ENCODE measurements around the gene DIAPH2.

The DIAPH2 gene

GRCh38 chrX:97556359-97556758, 871.7 kb downstream of the DIAPH2 start:
- Mint-ChIP-seq H3K36me3 (ENCODE audit: low read depth) (peaks cover 3% of the 10 kb centered on the region), H3K27ac (no peak overlapping the region), H3K9me3 (no peaks in the 10 kb centered on the region), H3K4me1 (ENCODE audit: low read depth) (no peaks in the 10 kb centered on the region), H3K4me3 (no peak overlapping the region), H3K27me3 (ENCODE audit: low read depth) (no peaks in the 10 kb centered on the region)
- DNase-seq (ENCODE audit: low spot score), result no peak

DNA sequence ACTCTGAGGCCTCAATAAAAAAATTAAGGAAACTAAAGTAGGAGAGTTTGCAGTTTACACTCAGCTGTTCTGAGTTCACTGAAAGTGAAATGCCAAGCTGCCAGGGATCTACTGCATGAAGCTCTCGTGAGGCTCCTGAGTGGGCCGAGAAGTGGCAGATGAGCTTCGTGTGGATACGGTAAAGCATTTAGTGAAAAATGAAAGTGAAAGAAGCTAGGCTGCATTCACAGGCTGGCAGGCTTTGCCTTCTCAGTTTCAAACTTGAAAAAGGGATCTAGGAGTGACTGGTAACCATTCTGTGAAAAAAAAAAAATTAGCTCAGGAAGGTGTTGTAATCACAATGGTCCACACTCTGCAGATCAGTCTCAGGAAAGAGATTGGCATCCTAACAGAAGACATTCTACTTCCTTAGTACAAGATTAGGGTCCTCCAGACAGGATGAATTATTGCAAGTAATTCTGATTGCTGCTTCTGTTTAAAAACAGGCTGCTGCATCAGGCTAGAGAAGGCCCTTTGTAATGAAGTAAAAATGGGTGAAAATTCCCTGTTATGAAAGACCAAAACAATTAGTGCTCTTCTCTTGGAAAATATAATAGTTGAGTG, 879.0 kb downstream of the DIAPH2 start:
- Mint-ChIP-seq H3K4me1 (ENCODE audit: low read depth) (peaks cover 7% of the 10 kb centered on the region), H3K9me3 (no peaks in the 10 kb centered on the region), H3K36me3 (ENCODE audit: low read depth) (no peaks in the 10 kb centered on the region), H3K27ac (peak overlapping the region; percentile 92), H3K27me3 (ENCODE audit: low read depth) (no peaks in the 10 kb centered on the region), H3K4me3 (peak overlapping the region; percentile 75)
- peak; percentile 21 for DNase-seq (ENCODE audit: low spot score)

GRCh38 chrX:97564496-97564895, 879.9 kb downstream of the DIAPH2 start:
- H3K4me3 Mint-ChIP-seq, result no peak overlapping the region

DNA sequence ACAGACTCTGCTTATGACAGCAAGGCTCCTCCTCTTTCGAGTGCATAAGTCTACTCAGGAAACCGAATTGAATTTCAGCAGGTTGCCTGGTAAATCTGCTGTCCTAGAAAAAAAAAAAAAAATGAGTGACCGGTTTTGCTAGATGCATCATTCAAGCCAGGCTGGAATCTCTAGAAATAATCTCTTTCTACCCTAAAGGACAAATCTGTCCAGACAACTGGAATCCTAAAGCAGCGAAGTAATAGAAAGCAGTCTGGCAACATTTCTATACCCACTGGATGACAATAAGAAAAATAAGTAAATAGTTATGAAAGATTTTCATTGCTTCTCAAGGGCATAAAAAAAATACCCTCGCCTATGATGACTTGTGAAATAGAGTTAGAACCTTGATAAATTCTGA, 902.5 kb downstream of the DIAPH2 start:
- Mint-ChIP-seq H3K27ac (no peak overlapping the region), H3K4me3 (no peak overlapping the region), H3K36me3 (ENCODE audit: low read depth) (no peaks in the 10 kb centered on the region), H3K4me1 (ENCODE audit: low read depth) (no peaks in the 10 kb centered on the region), H3K9me3 (no peaks in the 10 kb centered on the region), H3K27me3 (ENCODE audit: low read depth) (no peaks in the 10 kb centered on the region)
- no peak for DNase-seq (ENCODE audit: low spot score)

More at GRCh38 chrX:97564496-97564895, 879.9 kb downstream of the DIAPH2 start:
- no peak for DNase-seq (ENCODE audit: low spot score)
- H3K27ac Mint-ChIP-seq, result no peak overlapping the region
- no peaks in the 10 kb centered on the region for H3K9me3 Mint-ChIP-seq
- H3K36me3 Mint-ChIP-seq (ENCODE audit: low read depth), result no peaks in the 10 kb centered on the region
- H3K27me3 Mint-ChIP-seq (ENCODE audit: low read depth), result no peaks in the 10 kb centered on the region
- peaks cover 8% of the 10 kb centered on the region for H3K4me1 Mint-ChIP-seq (ENCODE audit: low read depth)

- Mint-ChIP-seq H3K36me3 (ENCODE audit: low read depth) (peaks cover 9% of the 10 kb centered on the region), H3K9me3 (no peaks in the 10 kb centered on the region), H3K4me3 (no peak overlapping the region), H3K27me3 (ENCODE audit: low read depth) (no peaks in the 10 kb centered on the region), H3K27ac (no peak overlapping the region), H3K4me1 (ENCODE audit: low read depth) (peaks cover 18% of the 10 kb centered on the region)
- DNase-seq (ENCODE audit: low spot score), result no peak
These were observed 910.1 kb downstream of the DIAPH2 start for GRCh38 chrX:97594646-97595224.

GRCh38 chrX:97597954-97598353, 913.3 kb downstream of the DIAPH2 start:
- DNase-seq (ENCODE audit: low spot score), result peak; percentile 46
- no peaks in the 10 kb centered on the region for H3K27me3 Mint-ChIP-seq (ENCODE audit: low read depth)
- H3K27ac Mint-ChIP-seq, result peak overlapping the region; percentile 86
- peaks cover 18% of the 10 kb centered on the region for H3K4me1 Mint-ChIP-seq (ENCODE audit: low read depth)
- peaks cover 9% of the 10 kb centered on the region for H3K36me3 Mint-ChIP-seq (ENCODE audit: low read depth)
- H3K4me3 Mint-ChIP-seq, result peak overlapping the region; percentile 36
- no peaks in the 10 kb centered on the region for H3K9me3 Mint-ChIP-seq

DNA sequence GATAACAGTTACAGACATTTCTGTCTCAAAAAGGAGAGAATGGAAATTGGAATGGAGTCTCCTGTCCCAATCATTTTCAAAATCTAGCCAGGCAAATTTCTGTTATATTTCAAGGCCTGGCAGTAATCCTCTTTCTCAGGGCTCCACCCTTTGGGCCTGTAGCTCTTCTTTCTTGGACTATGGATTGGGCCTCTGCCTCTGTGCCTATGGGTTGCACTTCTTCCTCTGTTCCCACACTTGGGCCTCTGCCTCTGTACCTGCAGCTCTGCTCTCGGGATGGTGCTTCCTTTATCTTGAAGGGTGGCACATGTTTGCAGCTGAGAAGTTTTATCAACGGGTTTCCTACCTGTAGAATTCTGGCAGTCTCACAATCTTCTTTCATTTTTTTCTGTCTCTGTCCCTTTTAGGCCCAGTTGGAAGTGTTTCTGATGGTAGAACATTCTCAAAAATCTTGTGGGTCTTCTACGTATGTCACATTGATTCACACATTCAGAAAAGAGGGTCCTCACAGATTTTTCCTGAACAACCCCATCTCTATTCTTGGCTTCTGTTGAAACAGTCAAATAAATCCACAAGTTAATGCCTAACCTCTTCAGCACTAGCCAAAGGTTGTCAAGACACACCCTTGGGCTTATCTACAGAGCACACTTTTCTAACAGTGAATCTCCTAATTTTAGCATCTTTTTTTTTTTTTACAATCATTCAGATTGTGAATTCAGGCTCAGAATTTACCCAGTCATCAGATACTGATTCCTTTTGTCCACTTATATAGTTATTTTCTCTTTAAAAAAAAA, 918.0 kb downstream of the DIAPH2 start:
- DNase-seq (ENCODE audit: low spot score), result no peak
- no peaks in the 10 kb centered on the region for H3K9me3 Mint-ChIP-seq
- H3K27me3 Mint-ChIP-seq (ENCODE audit: low read depth), result no peaks in the 10 kb centered on the region
- no peak overlapping the region for H3K27ac Mint-ChIP-seq
- H3K4me3 Mint-ChIP-seq, result no peak overlapping the region
- H3K36me3 Mint-ChIP-seq (ENCODE audit: low read depth), result peaks cover 8% of the 10 kb centered on the region
- H3K4me1 Mint-ChIP-seq (ENCODE audit: low read depth), result peaks cover 16% of the 10 kb centered on the region

DNA sequence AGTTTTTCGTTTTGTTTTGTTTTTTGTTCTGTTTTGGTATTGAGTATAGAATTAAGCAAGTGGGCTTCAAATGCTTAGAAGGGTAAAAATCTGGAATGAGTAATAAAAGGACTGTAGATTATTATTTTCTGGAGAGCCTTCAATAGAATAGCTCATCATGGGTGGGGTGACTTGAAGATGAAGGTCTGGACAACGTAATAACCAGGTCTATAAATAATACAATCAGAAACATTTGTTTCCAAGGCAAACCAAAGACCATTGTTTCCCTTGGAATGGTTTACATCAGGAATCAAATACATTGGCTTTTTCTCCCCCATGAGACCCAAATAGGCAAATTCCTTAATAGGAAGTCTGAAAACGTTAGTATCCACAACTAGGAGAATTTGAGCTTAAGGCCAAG, 920.6 kb downstream of the DIAPH2 start:
- H3K9me3 Mint-ChIP-seq, result no peaks in the 10 kb centered on the region
- no peaks in the 10 kb centered on the region for H3K36me3 Mint-ChIP-seq (ENCODE audit: low read depth)
- no peak overlapping the region for H3K4me3 Mint-ChIP-seq
- no peaks in the 10 kb centered on the region for H3K27me3 Mint-ChIP-seq (ENCODE audit: low read depth)
- no peak overlapping the region for H3K27ac Mint-ChIP-seq
- no peak for DNase-seq (ENCODE audit: low spot score)
- H3K4me1 Mint-ChIP-seq (ENCODE audit: low read depth), result no peaks in the 10 kb centered on the region

DNA sequence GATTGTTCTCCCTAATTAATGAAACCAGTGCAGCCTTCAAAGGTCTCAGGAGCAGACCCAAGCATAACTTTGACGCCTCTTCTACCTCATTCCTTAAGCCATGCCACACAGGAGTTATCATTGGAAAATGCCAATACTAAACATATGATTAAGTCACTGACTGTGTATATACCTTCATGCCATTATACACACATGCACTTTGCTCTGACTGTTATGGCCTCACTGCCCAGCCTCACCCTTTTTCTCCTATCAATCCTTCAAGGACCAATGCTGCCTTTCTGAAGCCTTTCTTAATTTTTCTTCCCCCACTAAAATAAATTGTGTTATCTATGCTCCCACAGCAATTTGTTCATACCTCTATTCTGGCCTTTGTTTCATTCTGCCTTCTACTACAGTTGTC, 924.7 kb downstream of the DIAPH2 start:
- Mint-ChIP-seq H3K9me3 (no peaks in the 10 kb centered on the region), H3K4me1 (ENCODE audit: low read depth) (no peaks in the 10 kb centered on the region)

DNA sequence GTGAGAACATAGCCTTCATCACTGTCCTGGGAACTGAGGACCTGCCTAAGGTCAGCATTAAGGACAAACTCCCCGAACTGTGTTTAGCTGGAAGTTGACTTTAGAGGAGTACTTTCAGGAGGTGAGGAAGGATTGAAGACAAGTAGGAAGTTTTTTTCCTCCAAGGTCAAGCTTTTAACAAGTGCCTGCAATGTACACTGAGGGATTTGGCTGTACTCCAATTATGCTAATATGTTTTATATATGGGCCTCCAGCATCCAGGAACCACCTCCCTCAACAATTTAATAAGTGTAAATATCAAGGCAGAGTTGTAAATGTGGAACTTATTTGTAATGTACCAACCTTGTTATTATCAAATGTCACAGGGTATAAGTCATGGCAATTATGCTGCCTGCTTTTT, 925.3 kb downstream of the DIAPH2 start:
- Mint-ChIP-seq H3K9me3 (no peaks in the 10 kb centered on the region), H3K4me3 (no peak overlapping the region), H3K36me3 (ENCODE audit: low read depth) (no peaks in the 10 kb centered on the region), H3K27ac (no peak overlapping the region), H3K27me3 (ENCODE audit: low read depth) (no peaks in the 10 kb centered on the region), H3K4me1 (ENCODE audit: low read depth) (no peaks in the 10 kb centered on the region)
- DNase-seq (ENCODE audit: low spot score), result no peak

More for the DNA sequence above, 924.7 kb downstream of the DIAPH2 start:
- Mint-ChIP-seq H3K36me3 (ENCODE audit: low read depth) (no peaks in the 10 kb centered on the region), H3K27ac (no peak overlapping the region), H3K4me3 (no peak overlapping the region), H3K27me3 (ENCODE audit: low read depth) (no peaks in the 10 kb centered on the region)
- no peak for DNase-seq (ENCODE audit: low spot score)

GRCh38 chrX:97616883-97617530, 932.4 kb downstream of the DIAPH2 start:
- Mint-ChIP-seq H3K27ac (no peak overlapping the region), H3K9me3 (no peaks in the 10 kb centered on the region), H3K4me3 (no peak overlapping the region), H3K4me1 (ENCODE audit: low read depth) (no peaks in the 10 kb centered on the region), H3K36me3 (ENCODE audit: low read depth) (no peaks in the 10 kb centered on the region), H3K27me3 (ENCODE audit: low read depth) (peaks cover 2% of the 10 kb centered on the region)
- DNase-seq (ENCODE audit: low spot score), result no peak

DNA sequence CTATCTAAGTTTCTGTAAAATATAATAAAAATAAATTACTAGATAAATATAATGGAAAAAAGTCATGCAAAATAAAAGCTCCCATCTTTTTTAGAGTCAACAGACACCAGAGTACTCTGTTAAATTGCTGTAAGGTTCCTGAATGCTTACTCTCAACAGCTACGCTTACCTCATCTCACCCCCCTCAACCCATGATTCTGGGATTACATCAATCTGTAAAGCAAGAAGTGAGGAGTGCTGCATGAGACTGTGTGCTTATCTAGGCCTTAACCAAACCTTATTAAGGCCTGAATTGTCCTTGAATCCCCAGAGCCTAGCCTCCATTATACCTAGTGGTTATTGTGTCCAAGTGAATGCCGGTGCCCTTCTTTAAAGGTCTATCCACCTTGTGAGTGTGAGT, 934.9 kb downstream of the DIAPH2 start:
- H3K4me3 Mint-ChIP-seq, result no peak overlapping the region
- H3K27me3 Mint-ChIP-seq (ENCODE audit: low read depth), result peaks cover 2% of the 10 kb centered on the region

GRCh38 chrX:97622111-97622510, 937.5 kb downstream of the DIAPH2 start:
- Mint-ChIP-seq H3K36me3 (ENCODE audit: low read depth) (no peaks in the 10 kb centered on the region), H3K4me3 (no peak overlapping the region), H3K27ac (no peak overlapping the region), H3K27me3 (ENCODE audit: low read depth) (peaks cover 2% of the 10 kb centered on the region), H3K9me3 (no peaks in the 10 kb centered on the region), H3K4me1 (ENCODE audit: low read depth) (no peaks in the 10 kb centered on the region)
- DNase-seq (ENCODE audit: low spot score), result no peak

More for the DNA sequence above, 934.9 kb downstream of the DIAPH2 start:
- Mint-ChIP-seq H3K27ac (no peak overlapping the region), H3K36me3 (ENCODE audit: low read depth) (no peaks in the 10 kb centered on the region), H3K4me1 (ENCODE audit: low read depth) (no peaks in the 10 kb centered on the region), H3K9me3 (no peaks in the 10 kb centered on the region)
- DNase-seq (ENCODE audit: low spot score), result no peak

DNA sequence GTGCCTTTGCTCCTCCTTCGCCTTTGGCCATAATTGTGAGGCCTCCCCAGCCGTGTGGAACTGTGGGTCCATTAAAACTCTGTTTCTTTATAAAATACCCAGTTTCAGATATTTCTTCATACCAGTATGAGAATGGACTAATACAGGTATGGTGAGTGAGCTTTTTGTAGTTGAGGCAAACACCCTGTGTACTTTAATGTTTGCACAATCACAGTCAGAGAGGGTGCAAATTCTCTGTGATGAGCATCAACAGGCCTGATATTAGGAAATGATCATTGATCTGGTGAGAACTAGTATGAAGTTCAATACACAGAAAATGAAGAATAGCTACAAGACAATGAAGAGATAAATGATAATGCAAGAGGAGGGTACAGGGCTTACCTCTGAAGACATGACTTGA, 943.7 kb downstream of the DIAPH2 start:
- no peaks in the 10 kb centered on the region for H3K9me3 Mint-ChIP-seq

More for the DNA sequence above, 943.7 kb downstream of the DIAPH2 start:
- H3K4me1 Mint-ChIP-seq (ENCODE audit: low read depth), result no peaks in the 10 kb centered on the region
- no peak for DNase-seq (ENCODE audit: low spot score)
- no peak overlapping the region for H3K4me3 Mint-ChIP-seq
- peaks cover 5% of the 10 kb centered on the region for H3K27me3 Mint-ChIP-seq (ENCODE audit: low read depth)
- no peak overlapping the region for H3K27ac Mint-ChIP-seq
- no peaks in the 10 kb centered on the region for H3K36me3 Mint-ChIP-seq (ENCODE audit: low read depth)
